LNCaP clone FGC (cell line): ENCODE data around the gene GAR1.

Experiments used
- DNase-seq: peaks from one replicate; pipeline ENCODE4 v3.0.0-alpha.2; 2011; ENCODE audit warnings: low read depth
- H3K4me3 ChIP-seq: 2 replicates; pipeline ENCODE4 v1.5.1; 2011; ENCODE audit warnings: mild to moderate bottlenecking, low read depth, low read length, control low read depth
- TF ChIP-seq, protein P1 (sequence below): IDR thresholded peaks from 2 replicates; pipeline ENCODE4 v1.5.1; 2012; ENCODE audit warnings: mild to moderate bottlenecking; ENCODE audit not compliant: control insufficient read depth, insufficient read depth; ENCODE audit errors: extremely low read depth

Gene GAR1

DNA sequence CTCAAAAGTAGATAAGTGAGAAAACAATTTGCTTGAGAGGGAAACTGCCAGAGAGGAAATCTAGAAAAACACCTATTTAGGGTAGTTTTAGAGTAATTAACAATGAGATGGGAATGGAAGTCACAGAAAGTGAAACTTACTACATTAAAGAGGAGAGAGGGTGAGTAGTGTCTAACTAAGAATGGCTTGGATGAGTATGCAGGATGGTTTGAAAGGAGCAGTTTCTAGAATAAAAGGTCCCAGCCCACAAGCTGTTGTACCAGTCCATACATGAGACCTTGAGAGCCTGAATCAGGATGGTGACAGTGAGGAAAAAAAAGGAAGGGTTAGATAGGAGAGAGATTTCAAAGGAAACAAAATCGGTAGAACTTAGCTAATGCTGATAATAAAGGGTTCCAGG, 1.3 kb downstream of the GAR1 start:
- TF ChIP-seq, protein P1, sequence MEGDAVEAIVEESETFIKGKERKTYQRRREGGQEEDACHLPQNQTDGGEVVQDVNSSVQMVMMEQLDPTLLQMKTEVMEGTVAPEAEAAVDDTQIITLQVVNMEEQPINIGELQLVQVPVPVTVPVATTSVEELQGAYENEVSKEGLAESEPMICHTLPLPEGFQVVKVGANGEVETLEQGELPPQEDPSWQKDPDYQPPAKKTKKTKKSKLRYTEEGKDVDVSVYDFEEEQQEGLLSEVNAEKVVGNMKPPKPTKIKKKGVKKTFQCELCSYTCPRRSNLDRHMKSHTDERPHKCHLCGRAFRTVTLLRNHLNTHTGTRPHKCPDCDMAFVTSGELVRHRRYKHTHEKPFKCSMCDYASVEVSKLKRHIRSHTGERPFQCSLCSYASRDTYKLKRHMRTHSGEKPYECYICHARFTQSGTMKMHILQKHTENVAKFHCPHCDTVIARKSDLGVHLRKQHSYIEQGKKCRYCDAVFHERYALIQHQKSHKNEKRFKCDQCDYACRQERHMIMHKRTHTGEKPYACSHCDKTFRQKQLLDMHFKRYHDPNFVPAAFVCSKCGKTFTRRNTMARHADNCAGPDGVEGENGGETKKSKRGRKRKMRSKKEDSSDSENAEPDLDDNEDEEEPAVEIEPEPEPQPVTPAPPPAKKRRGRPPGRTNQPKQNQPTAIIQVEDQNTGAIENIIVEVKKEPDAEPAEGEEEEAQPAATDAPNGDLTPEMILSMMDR: no peak
- peak overlapping the region; percentile 78 for H3K4me3 ChIP-seq
- DNase-seq: no peak

- no peak overlapping the region for H3K4me3 ChIP-seq
- no peak for DNase-seq
- TF ChIP-seq, protein P1: no peak
Observed at GRCh38 chr4:109818268-109818667, 2.7 kb downstream of the GAR1 start.

DNA sequence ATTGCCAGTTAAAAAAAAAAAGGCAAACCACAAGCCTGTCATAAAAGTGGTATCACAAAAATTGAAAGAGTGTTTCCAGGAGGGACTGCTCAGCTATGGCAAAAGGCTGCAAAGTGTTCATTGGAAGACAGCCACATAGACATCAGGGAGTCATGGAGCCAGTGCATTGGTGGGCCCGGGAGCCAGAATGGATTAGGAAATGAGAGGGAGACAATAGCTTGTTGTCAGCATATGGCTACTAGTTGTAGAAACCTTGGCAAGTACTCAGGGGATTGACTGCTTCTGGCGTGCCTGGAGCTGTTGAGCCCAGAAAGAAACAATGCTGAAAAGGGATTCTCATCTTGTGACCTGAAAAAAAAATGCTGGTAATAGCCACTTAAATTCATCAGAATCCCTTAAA, 5.0 kb downstream of the GAR1 start:
- no peak for DNase-seq
- TF ChIP-seq, protein P1: no peak
- no peak overlapping the region for H3K4me3 ChIP-seq

- H3K4me3 ChIP-seq: no peak overlapping the region
- DNase-seq: no peak
- TF ChIP-seq, protein P1: no peak
Observed at GRCh38 chr4:109821185-109821584, 5.6 kb downstream of the GAR1 start.

DNA sequence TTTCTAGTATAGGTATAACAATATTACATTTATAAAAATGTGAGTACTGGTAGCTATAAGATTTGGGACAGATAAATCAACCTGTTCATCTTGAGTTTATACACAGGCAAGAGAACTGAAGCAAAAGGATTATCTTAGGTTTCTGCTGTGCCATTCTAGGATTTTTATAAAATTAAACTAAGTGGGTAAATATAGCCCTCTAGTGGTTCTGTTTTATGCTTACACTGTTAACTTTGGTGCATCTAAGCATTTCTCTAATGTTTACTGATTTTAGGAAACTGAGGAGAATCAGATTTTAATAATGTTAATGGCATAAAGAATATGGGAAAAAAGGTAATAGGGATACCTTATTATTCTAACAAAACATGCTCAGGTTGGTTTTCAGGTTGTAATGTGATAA, 11.2 kb downstream of the GAR1 start:
- TF ChIP-seq, protein P1: peak; percentile 41
- DNase-seq: no peak

GRCh38 chr4:109827672-109828071, 12.1 kb downstream of the GAR1 start, which contains the start of gene RRH:
Gene RRH (plus strand): TSS chr4:109827972. CDS start chr4:109828028, 56 bp downstream.
- DNase-seq: no peak
- TF ChIP-seq, protein P1: no peak
- H3K4me3 ChIP-seq: no peak within 1 kb of the TSS

More for the DNA sequence above, 11.2 kb downstream of the GAR1 start:
- no peak overlapping the region for H3K4me3 ChIP-seq

- TF ChIP-seq, protein P1: no peak
- no peak overlapping the region for H3K4me3 ChIP-seq
Observed at GRCh38 chr4:109833756-109834155, 18.2 kb downstream of the GAR1 start.

More at GRCh38 chr4:109833756-109834155, 18.2 kb downstream of the GAR1 start:
- DNase-seq: no peak
